DMS114 treated with DMSO at 0.1 percent for 48 hours (cell line): Measurements from ENCODE around the gene MB21D2.
"Not testable (repeated sequence)": the region's sequence is repeated elsewhere in the genome, so short reads cannot be mapped to it uniquely, and the experiment has no call there.

Experiments
- DNase-seq: peaks from one replicate; lab custom pipeline; 2025; ENCODE audit not compliant: unreplicated experiment; lab: John Stamatoyannopoulos, UW

MB21D2 gene

DNA sequence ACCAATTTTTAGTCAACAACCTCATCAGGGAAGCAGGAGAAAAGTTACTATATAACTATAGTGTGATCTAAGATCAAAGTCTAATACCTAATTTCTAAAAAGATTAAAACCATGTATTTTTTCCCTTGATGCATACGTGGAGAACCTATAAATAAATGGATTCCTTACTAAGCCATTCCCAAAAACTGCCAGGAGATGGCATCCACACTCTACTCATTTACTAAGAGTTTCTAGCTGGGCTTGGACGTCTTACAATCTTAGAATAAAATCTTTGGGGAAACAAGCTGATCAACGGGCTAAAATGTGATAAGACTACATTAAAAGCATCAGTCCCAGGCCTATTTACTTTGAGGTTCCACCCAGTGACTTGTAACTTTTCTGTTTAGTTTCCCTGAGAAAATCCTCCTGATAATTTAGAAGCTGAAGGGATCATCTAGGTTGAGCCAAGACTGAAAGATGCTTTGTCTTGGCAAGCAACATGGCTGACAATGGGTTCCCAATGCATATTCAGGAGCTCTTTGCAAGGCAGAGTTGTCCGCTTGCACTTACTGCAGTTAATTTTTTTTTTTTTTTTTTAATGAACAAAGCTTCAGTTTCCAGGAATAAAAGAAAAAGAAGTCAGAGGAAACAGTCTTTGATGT lies 104.8 kb downstream of the MB21D2 start:
- peak; percentile 53 for DNase-seq

DNA sequence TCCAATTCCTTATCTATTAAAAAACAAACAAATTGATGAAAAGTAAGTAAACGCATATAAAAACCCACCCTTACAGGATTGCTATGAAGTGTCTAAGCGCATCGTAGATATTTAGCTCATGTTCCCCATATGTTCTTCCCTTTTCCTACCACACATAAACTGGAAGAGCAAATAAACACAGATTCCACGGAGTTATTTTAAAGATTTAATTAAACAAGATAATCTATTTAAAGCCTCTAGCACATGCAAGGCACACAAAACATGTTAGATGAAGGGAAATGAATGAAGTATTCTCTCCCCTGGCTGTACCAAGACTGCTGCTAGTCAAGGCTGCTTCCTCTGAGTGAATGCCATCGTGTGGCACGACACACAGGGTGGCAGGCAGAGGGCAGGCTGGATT lies 111.9 kb downstream of the MB21D2 start:
- no peak for DNase-seq

DNA sequence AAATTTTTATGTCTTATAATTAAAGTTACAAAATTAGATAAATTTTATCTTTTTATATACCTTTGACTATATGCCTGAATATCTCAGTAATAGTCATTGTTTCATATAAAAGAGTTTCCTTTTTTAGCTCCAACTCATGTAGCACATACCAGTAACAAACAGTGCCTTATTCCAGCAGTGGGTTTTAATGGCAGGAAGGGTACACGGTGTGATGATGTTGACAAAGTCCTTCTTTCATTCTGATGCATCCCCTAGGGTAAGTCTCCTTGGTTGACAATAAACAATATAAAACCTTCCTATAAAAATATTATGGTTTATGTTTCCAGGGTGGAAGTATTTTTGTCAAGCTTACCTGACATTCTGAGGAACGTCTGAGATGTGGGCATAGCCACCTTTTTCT lies 113.2 kb downstream of the MB21D2 start:
- no peak for DNase-seq

- DNase-seq = peak; percentile 65
Measured at GRCh38 chr3:192802957-192803899, 114.4 kb downstream of the MB21D2 start.

- no peak for DNase-seq
Measured at GRCh38 chr3:192801985-192802384, 115.7 kb downstream of the MB21D2 start.

GRCh38 chr3:192799721-192800120 lies 117.9 kb downstream of the MB21D2 start:
- no peak for DNase-seq

- no peak for DNase-seq
Measured at GRCh38 chr3:192795021-192795420, 122.6 kb downstream of the MB21D2 start.

DNA sequence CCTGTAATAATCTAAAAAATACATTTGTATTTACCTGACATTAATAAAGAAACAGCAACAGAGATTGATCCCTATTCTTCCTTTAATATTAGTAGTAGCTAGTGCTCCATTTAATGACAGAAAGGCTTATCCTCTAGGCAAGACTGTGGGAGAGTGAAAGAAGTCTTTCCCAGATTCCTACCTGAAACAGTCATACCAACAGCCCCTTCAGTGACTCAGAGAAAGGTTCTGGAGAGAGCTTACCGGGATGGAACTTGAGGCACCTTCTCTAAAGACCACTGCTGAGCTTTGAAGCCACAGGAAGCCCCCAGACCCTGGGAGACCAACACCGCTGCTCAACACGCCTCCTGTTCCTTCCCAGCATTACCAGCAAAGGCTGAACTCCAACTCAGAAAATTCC lies 123.4 kb downstream of the MB21D2 start:
- no peak for DNase-seq

DNA sequence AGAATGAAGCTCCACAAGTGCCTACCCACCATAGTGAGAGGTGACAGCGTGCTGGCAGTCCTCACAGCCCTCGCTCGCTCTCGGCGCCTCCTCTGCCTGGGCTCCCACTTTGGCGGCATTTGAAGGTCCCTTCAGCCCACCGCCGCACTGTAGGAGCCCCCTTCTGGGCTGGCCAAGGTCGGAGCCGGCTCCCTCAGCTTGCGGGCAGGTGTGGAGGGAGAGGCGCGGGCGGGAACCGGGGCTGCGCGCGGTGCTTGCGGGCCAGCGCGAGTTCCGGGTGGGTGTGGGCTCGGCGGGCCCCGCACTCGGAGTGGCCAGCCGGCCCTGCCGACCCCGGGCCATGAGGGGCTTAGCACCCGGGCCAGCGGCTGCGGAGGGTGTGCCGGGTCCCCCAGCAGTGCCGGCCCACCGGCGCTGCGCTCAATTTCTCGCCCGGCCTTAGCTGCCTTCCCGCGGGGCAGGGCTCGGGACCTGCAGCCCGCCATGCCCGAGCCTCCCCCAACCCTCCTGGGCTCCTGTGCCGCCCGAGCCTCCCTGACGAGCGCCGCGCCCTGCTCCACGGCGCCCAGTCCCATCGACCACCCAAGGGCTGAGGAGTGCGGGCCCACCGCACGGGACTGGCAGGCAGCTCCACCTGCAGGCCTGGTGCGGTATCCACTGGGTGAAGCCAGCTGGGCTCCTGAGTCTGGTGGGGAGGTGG lies 128.7 kb downstream of the MB21D2 start:
- not testable (repeated sequence) for DNase-seq

GRCh38 chr3:192778508-192778907 lies 139.1 kb downstream of the MB21D2 start:
- no peak for DNase-seq

- DNase-seq = not testable (repeated sequence)
Measured at GRCh38 chr3:192774341-192774740, 143.3 kb downstream of the MB21D2 start.

- peak; percentile 51 for DNase-seq
Measured at GRCh38 chr3:192772240-192772894, 145.3 kb downstream of the MB21D2 start.

- no peak for DNase-seq
Measured at GRCh38 chr3:192758654-192759053, 159.0 kb downstream of the MB21D2 start.

- DNase-seq = no peak
Measured at GRCh38 chr3:192751148-192751547, 166.5 kb downstream of the MB21D2 start.

GRCh38 chr3:192750201-192750600 lies 167.5 kb downstream of the MB21D2 start:
- no peak for DNase-seq

DNA sequence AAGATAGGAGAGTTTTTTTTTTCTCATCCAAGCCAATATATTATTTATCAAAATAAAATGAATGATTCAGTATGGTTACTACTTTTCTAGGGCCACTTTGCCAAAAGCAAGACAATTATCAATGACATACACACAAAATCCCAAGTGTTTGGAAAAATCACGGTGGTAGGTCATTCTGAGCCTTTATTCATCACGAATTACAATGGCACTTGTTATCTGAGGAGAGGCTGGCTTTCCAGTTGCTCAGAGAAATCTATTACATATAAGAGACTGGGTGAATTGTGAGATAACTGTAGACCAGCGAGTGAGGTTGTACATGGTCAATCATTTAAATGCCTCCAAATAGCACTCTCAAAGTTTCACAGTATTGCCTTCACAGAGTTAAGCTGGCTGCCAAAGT lies 169.9 kb downstream of the MB21D2 start:
- DNase-seq = no peak

DNA sequence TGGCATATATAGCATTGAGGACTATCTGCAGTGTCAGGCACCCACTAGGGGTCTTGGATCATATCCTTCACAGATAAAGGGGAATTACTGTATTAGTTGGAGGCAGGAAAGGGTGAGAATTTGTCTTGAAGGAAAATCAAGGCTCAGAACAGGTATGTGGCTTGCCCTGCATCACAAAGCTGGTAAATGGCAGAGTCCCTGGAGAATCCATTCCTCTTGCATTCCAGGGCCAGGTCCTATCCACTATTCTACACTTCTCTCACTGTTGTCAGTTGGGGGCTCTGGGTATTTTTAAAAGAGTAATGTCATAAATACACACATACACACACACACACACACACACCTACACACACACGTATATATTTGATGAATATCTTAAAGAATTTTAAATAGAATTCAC lies 170.5 kb downstream of the MB21D2 start:
- no peak for DNase-seq
